Right renal pelvis (tissue), 4 donors: ENCODE results near the gene PIGK. TPM values are rescaled to one million over a fixed set of nuclear protein-coding genes. Genes with fewer than 3 reads are reported as not detected.
"Not testable (repeated sequence)": the region's sequence is repeated elsewhere in the genome, so short reads cannot be mapped to it uniquely, and the experiment has no call there.

Source experiments
- DNase-seq, 4 donors: peaks; one replicate each; pipeline ENCODE4 v3.0.0-alpha.2; 2013; ENCODE audit warnings: low read depth in 4 of 4, low spot score in 3 of 4, missing footprints in 1 of 4
- polyA plus RNA-seq, 4 donors: library from polyadenylated mRNA; unstranded; fragments of 120-200 nt; gene quantifications; one replicate each; pipeline ENCODE4 v1.2.1, GENCODE V29; 2013; ENCODE audit not compliant: insufficient read length in 4 of 4

The PIGK gene
- polyA plus RNA-seq: 10 to 100 TPM; 45.5 to 62.4 (median 58.8) TPM

- peak; percentile 78 to 84 (median 80) for DNase-seq
Observed at GRCh38 chr1:77219166-77219887, at the start of gene PIGK. TSS of gene PIGK (minus strand) at chr1:77219430. CDS start at chr1:77219402, 28 bp downstream.

DNA sequence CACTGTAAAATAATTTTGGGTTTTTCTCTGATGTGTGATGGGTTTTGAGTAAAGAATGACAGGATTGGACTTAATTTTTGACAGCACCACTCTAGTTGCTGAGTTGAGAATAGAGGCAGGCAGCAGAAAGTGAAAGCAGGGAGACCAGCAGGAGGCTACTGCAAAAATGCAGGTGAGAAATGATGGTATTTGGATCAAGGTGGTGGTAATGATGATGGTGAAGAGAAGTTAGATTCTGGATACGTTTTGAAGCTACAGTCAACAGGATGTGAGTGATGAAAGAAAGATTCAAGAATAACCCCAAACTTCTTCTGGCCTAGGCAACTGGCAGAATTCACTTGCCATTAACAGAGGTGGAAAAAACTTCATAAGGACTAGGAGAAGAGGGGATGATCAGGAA is 47.8 kb upstream of the PIGK start:
- no peak for DNase-seq

DNA sequence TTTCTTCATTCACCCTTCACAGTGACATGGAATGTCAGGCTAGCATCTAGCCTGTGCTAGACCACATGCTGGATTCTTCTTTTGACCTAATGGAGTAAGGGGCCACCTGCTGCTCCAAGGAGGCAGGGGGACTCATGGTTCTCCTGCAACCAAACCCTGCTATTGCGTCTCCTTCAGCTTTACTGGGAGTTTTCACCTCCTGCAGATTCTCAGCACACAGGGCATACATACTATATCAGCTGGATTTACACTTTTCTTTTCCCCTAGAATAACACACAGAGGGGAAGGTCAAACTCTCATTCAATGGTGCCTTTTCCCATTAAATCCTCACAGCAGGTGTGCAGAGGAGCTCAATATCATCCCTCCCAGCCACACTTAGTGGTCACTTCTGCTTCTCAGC is 46.0 kb upstream of the PIGK start:
- DNase-seq: no peak

- DNase-seq: no peak
Observed at GRCh38 chr1:77263708-77264107, 44.5 kb upstream of the PIGK start.

DNA sequence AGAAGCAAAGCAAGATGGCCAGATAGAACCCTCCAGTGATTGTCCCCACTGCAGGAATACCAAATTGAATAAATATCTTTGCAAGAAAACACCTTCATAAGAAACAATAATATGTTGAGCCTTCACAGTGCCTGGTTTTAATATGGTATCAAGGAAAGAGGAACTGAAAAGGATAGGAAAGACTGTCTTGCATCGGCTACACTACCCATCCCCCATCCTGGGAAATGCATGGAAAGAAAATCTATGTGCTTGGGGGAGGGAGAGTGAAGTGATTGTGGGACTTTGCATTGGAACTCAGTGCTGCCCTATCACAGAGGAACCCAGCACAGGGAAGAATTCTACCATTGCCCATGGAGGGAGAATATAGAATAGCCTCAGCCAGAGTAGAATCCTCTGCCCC is 34.0 kb upstream of the PIGK start:
- no peak for DNase-seq

DNA sequence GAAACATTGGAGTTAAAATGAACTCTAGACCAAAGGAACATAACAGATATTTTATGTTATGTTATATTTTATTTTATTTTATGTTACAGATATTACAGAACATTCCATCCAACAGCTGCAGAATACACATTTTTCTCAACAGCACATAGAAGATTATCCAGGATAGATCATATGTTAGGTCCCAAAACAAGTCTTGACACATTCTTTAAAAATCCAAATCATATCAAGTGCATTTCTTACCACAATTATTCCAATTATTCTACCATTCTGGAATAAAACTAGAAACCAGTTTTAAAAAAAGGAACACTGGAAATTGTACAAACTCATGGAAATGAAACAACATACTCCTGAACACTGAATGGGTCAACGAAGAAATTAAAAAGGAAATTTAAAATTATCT is 30.9 kb upstream of the PIGK start:
- no peak for DNase-seq

DNA sequence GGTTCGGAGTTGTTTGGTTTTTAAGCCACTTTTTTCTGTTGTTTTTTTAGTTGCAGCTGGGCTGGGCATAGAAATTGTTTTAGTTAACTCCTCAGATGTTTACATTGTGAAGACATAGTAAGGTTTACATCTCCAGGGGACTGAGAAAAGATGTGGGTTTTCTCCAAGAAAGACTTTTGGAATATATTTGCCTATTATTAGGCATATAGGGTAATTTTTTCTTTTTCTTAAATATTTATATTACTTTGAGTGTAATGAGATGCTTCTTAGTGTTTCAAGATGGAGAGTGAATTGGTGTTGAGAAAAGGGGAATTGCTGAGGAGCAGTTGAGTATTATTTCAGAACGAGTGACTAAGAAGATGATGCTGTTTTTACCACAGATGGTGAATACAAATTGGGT is 26.6 kb upstream of the PIGK start:
- DNase-seq: no peak

GRCh38 chr1:77239311-77239710 is 20.1 kb upstream of the PIGK start:
- no peak for DNase-seq

- DNase-seq: no peak
Observed at GRCh38 chr1:77238462-77238861, 19.2 kb upstream of the PIGK start.

DNA sequence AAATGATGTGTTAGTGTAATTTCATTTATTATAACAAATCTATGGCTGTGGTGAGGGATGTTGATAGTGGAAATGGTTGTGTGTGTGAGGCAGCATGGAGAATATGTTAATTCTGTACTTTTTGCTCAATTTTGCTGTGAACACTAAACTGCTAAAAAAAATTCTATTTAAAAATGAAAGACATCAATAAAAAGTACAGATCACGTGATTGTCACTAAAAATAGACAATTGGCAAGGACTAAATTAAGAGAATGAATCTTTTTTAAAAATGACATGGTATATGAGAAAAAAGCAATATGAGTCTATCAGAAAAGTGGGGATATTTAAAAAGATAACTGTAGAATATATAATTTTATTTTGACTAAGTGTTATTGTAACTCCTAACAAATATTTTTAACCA is 15.7 kb upstream of the PIGK start:
- DNase-seq: no peak

DNA sequence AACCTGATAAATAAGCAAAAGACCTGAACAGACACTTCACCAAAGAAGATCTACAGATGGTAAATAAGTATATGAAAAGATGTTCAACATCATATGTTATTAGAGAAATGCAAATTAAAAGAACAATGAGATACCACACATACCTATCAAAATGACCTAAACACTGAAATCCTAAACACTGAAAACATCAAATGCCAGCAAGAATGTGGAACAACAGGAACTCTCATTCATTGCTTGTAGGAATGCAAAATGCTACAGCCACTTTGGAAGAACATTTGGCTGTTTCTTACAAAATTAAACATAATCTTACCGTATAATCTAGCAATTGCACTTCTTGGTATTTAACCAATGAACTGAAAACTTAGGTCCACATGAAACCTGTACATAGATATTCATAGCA is 14.9 kb upstream of the PIGK start:
- DNase-seq: no peak

DNA sequence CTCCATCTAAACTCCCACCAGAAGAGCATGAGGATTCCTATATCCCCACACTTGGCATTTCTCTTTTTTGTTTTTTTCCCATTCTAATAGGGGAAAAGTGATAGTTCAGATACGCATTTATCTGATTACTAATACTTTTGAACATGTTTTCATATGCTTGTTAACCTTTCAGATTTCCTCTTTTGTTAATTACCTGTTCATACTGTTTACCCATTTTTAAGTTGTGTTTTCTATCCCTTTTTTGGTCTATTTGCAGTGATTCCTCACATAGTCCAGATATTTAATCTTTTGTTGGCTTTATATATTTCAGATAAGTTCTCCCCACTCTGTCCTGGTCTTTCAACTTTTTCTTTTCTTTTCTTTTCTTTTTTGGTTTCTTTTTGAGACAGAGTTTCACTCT is 13.6 kb upstream of the PIGK start:
- DNase-seq: no peak

- DNase-seq: no peak
Observed at GRCh38 chr1:77230051-77230450, 10.8 kb upstream of the PIGK start.

DNA sequence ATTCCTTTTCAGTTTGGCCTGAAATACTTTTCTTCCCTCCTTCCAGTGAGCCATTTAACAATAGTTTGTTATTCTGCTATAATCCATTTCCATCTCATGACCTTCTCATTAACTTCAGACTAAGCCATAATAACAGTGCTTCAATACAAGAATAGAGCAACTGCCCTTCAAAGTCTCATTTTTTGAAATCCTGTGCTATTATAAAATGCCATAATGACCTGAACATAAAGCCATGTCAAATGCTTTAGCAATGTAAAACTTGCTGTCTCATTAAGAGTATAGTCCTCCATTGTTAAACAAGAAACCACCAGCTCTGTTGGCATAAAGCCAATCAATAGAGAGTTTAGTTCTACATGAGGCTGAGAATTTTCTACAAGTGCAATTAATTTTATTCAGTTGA is 9.6 kb upstream of the PIGK start:
- DNase-seq: no peak

DNA sequence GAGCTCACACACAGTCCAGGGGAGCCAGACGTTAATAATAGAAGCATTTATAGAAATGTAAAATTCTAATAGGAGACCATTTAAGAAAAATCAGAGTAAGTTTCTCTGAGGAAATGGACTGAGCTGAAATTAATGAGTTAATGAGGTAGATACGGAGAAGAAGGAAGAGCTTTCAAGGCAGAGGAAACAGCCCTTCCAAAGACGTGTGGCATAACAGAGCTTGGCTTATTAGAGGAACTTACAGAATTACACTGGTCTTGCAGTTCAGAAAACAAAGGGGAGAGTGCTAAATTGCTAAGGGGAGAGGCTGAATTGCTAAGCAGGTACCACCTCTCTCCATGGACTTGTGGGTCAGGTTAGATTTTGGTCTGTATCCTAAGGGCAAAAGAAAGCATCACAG is 8.2 kb upstream of the PIGK start:
- no peak for DNase-seq

DNA sequence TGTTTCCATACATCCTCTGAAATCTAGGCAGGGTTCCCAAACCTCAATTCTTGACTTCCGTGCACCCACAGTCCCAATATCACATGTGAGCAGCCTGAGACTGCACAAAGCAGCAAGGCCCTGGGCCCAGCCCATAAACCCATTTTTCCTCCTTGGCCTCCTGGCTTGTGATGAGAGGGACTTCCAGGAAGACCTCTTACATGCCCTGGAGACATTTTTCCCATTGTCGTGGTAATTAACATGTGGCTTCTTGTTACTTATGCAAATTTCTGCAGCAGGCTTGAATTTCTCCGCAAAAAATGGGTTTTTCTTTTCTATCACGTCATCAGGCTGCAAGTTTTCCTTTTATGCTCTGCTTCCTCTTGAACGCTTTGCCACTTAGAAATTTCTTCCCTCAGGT is 3.3 kb upstream of the PIGK start:
- DNase-seq: no peak

GRCh38 chr1:77220687-77221463 is 1.6 kb upstream of the PIGK start:
- DNase-seq: no peak

GRCh38 chr1:77218477-77219165 is 609 bp downstream of the PIGK start:
- no peak for DNase-seq

GRCh38 chr1:77204043-77204442 is 15.2 kb downstream of the PIGK start:
- DNase-seq: not testable (repeated sequence)

DNA sequence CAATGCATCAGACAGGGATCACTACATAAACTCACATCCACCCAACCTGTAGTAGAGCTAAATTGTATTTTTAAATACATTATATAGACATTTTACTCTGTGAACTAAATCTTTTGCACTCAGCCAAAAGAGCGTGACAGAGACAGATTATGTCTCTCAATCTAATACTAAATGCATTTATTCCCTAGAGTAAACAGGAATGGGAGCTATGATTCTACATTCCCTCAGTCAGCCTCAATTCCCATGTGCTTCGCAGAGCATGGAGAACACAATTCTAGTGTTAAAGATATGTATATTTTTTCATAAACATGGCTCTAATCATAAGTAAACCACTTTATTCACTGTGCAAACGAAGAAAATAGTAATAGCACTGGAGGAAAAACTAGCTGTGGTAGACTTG is 16.5 kb downstream of the PIGK start:
- DNase-seq: no peak

- no peak for DNase-seq
Observed at GRCh38 chr1:77200806-77201205, 18.4 kb downstream of the PIGK start.

- no peak for DNase-seq
Observed at GRCh38 chr1:77200293-77200692, 18.9 kb downstream of the PIGK start.
